Measurements from ENCODE around the gene PTGFRN.
A peak's percentile ranks its signal among the peaks of the same experiment; 100 is the strongest.

Gene PTGFRN

DNA sequence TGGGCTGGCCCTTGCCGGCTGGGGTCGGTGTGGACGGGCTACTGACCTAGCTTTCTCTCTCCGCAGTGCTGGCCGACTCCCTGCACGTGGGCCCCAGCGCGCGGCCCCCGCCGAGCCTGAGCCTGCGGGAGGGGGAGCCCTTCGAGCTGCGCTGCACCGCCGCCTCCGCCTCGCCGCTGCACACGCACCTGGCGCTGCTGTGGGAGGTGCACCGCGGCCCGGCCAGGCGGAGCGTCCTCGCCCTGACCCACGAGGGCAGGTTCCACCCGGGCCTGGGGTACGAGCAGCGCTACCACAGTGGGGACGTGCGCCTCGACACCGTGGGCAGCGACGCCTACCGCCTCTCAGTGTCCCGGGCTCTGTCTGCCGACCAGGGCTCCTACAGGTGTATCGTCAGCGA is 34.9 kb downstream of the PTGFRN start:
- no peak for DNase-seq (ENCODE audit: low read depth)

DNA sequence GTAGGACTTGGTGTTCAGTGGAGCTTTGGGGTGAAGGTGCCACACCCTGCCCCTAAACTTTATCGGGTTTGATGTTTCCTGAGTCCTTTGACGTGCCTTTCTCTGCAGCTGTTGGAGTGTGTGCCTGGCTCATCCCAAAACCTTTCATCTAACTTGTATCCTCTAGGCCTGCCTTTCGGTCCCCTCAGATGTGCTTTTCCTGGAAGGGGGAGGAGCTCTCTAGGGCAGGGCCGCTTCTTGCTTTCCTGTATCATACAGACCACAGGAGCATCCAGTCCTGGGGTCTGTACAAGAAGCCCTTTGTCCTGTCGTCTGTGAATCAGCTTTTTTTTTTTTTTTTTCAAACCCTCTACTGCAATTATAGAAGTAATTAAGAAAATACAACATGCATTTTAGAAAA is 35.7 kb downstream of the PTGFRN start:
- DNase-seq (ENCODE audit: low read depth) = no peak

DNA sequence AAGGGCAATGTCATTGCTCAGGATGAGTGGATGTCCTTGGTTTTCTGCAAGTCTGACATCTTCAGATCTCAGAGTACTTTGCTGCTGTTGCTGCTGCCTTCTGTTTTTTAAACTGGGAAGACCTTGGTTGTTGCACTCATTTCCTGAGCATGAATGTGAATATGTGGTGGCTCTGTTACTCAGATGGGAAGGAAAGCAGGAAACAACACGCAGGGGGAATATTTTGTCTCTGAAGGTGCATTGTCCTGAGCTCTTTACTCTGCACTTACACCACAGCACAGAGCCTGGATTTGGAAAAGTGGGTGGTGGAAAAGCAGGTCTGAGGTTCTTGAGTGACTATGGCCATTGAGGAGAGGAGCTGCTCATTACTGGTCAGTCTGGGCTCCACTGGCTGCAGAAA is 36.3 kb downstream of the PTGFRN start:
- DNase-seq (ENCODE audit: low read depth) = no peak

- no peak for DNase-seq (ENCODE audit: low read depth)
Measured at GRCh38 chr1:116947092-116947860, 37.6 kb downstream of the PTGFRN start.

- DNase-seq (ENCODE audit: low read depth) = no peak
Measured at GRCh38 chr1:116948046-116948445, 38.3 kb downstream of the PTGFRN start.

DNA sequence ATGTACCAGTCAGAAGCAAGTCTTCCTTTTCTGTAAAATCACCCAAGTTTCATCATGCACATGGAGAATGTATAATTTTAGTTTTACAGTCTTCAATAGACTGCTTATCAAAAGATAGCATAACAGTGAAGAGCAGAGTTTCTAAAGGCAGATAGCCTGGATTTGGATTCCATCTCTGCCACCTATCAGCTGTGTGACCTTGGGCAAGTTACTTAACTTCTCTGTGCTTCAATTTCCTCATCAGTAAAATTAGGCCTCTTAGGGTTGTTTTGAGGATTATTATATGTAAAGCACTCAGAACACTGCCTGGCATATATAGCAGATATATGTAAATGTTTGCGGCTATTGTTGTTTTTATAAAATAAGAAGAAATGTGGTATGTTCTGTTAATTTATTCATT is 38.9 kb downstream of the PTGFRN start:
- no peak for DNase-seq (ENCODE audit: low read depth)

GRCh38 chr1:116949213-116949985 is 39.7 kb downstream of the PTGFRN start:
- DNase-seq (ENCODE audit: low read depth) = no peak

DNA sequence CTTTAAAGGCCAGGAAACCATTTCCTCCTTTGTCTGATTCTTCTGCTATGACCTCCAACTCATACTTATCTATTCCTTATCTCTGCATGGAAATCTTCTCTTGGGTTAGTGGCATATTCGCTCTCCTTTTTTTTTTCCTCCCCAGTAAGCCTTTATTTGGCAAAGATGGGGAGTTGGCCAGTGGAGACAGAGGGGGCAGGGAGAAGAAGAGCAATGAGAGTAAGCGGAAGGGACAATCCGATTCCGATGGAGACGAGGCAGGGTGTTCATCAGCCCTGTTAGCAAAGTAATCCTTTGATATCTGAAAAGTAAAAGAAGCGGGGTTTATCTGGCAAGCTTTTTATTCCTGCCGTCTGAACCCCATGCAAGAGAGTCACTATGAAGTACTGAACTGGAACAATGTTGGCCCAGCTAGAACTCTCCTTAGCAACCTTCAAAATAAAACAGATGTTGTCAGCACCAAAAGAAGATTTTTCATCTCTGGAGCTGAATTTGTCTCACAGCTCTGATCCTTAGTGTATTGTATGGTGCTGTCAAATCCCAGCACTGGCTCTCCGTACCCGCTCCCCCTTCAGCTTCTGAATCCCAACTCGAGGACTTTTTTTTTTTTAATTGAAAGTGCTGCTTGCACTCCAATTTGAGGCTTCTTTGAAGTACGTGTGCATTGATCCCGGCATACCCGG is 40.9 kb downstream of the PTGFRN start:
- DNase-seq (ENCODE audit: low read depth) = no peak

DNA sequence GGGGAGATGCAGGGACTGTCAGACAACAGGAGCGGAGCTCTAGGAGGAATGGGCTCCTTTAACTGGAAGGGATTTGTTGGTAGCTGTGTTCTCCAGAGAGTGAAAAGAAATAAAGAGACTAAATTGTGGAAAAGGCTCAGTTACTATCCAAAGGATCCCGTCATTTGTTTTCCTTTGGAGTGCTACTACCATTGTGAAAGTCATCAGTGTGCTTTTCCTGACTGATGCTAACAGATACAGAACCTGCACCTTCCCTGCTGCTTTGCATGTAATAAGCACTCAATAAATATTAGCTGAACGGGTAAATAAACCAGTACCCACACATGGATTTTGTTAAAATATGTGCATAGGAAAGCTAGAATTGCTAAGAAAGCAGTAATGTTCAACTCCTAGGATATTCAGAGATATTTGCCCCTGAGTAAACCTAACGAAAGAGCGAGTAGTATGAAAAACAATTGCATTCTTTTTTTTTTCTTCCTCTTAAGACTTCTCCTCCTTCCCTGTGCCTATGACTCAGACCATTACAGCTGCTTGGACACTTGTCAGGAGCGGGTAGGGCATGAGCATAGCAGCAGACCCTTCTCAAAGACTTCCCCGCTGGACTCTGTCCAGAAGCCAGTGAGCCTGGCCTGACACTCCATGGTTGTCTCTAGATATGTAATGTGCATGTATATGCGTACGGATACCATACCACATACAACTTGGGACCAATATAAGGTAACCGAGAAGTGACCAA is 41.7 kb downstream of the PTGFRN start:
- DNase-seq (ENCODE audit: low read depth) = no peak

- no peak for DNase-seq (ENCODE audit: low read depth)
Measured at GRCh38 chr1:116952738-116953275, 43.1 kb downstream of the PTGFRN start.

GRCh38 chr1:116954440-116954839 is 44.7 kb downstream of the PTGFRN start:
- DNase-seq (ENCODE audit: low read depth) = no peak

DNA sequence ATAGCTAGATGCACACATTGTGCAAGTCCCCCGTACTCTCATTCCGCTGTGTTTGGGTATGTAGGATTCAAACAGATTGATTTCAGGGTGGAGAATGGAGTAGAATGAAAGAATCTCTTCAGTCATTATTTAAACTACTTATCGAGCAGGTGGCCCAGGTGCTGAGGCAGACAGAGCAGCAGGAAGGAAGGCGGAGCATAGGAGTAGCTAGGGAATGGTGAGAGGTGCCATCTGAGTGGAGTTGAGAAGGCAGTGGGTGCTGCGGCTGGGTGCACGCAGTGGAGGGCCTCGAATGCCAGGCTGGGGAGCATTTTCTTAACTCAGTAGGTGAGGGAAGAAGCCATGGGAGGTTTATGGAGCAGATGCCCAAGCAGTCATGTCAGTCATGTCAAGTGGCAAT is 46.7 kb downstream of the PTGFRN start:
- no peak for DNase-seq (ENCODE audit: low read depth)

DNA sequence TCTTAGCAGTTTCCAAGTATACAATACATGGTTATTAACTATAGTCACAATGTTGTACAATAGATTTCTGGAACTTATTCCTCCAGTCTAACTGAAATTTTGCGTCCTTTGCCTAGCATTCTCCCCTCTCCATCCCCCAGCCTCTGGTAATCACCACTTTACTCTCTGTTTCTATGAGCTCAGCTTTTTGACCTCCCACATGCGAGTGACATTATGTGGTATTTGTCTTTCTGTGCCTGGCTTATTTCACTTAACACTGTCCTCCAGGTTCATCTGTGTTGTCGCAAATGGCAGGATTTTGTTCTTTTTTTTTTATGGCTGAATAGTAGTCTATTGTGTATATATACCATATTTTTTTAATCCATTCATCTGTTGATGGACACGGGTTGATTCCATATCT is 47.9 kb downstream of the PTGFRN start:
- no peak for DNase-seq (ENCODE audit: low read depth)

DNA sequence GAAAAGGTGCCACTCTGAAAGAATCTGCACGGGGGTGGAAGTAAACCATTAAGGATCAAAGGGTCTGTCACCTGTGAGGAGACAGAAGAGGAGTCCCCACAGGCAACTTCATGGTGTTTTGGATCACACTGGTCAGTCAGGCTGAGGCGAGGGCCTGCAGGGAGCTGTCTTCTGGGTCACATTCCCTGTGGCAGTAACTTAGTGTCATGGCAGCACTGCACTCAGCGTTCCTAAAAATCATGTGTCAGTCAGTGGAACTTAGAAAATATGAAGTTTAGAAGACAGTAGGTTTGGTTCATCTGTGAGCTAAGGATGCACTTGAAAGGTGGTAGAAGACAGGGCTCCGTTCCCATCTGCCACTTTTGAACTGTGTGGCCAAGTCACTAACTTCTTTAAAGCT is 48.4 kb downstream of the PTGFRN start:
- DNase-seq (ENCODE audit: low read depth) = no peak

DNA sequence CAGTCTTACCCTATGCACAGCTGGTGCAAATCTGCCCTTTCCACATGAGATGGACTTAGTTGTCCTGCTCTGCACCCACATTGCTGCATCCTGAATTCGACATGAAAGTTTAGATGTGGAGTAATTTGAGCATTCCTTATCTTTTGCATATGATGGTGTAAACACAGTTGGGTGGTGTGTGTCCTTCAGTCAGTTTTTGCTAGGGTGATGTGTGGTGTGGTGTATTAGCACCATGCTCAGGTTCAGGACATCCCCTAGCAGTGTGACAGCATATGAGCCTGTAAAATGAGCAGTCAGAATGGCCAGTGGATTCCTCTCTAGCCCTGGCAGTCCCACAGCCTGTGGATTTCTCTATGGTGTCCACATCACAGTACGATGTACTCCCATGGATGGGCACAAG is 49.3 kb downstream of the PTGFRN start:
- DNase-seq (ENCODE audit: low read depth) = no peak

DNA sequence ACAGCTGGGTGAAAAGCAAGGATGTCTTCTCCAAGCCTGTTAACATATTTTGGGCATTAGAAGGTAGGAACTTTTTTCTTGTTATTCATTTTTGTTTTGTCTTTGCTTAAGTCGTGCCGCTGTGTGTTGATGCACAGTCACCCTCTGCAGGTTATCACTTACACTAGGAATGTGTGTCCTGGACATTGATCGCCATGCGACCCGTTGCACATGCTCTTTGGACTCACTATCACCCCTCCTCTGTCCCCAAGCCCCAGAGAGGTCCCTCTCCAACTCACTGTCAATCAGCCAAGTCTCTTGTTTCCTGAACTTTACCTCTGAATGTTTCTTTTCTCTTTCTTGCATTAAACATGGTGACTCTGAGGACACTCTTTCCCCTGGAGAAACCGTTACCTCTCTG is 51.9 kb downstream of the PTGFRN start:
- DNase-seq (ENCODE audit: low read depth) = no peak

DNA sequence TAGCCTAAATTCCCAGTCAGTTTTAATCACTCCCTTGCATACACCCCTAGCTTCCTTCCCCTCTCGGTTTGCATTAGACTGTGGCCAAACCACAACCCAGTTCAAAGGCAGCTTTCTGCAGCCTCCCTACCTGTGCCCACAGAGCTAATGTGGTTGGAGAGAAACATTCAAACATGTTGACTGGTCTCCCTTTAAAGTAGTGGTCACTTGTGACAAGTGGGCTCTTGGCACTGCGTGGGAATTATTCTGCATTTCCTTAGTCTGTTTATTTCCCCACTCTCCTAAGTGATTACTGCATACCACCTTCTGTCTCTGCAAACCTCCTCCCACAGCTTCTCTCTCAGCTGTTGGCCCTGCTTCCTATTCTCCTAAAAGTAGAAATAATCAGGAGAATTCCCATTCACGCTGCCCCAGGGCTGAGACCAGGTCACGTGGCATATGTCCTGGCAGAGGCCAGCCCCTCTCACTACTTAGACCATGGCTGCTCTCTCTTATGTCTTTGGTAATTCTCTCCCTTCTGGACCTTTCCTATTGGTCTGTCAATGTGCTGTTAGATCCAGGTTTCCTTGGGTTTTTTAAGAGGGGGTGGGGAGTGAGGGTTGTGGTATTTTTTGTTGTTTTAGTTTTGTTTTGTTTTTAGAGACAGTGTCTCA is 53.4 kb downstream of the PTGFRN start:
- DNase-seq (ENCODE audit: low read depth) = peak; percentile 36

- DNase-seq (ENCODE audit: low read depth) = no peak
Measured at GRCh38 chr1:116966791-116967190, 57.1 kb downstream of the PTGFRN start.

DNA sequence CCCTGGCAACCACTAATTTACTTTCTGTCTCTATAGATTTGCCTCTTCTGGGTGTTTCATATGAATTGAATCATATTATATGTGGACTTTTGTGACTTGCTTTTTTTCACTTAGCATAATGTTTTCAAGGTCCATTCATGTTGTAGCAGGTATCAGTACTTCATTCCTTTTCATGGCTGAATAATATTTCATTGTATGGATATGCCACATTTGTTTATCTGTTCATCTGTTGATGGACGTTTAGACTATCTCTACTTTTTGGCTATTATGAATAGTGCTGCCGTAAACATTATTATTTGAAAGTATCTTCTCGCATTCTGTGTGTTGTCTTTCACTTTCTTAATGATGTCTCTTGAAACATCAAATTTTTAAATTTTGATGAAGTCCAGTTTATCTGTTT is 59.0 kb downstream of the PTGFRN start:
- no peak for DNase-seq (ENCODE audit: low read depth)

DNA sequence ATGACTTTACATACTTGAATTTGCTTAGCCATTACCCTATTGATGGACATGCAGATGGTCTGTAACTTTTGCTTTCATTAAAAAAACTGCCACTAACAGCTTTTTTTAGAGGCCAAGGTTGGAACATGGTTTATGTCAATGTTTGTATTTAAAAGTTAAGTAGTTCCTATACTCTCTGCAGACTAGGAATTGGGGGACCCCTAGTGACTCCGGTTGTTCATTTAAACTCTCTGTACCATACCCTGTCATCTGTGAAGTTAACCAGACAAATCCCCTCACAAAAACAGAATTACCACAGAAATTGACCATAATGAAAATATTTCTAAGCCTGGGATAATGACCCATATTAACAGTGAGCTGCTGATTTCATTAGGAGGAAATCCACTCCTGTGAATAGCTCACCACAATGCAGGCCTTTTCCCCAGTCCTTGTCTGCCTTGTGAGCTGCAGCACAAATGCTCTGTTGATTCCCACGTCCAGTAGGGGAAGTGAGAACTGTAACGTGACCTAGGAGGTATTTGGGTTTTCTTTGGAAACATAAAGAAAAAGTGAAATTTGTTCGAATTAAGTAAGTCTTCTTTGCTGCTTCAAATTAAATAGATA is 61.6 kb downstream of the PTGFRN start:
- DNase-seq (ENCODE audit: low read depth) = no peak
